GM04504 (cell line): ENCODE results near the gene KAT7.
"Not testable (repeated sequence)": the region's sequence is repeated elsewhere in the genome, so short reads cannot be mapped to it uniquely, and the experiment has no call there.

Experiments
- DNase-seq: peaks from one replicate; pipeline ENCODE4 v3.0.0-alpha.2; 2012; ENCODE audit warnings: low read depth

The KAT7 gene

DNA sequence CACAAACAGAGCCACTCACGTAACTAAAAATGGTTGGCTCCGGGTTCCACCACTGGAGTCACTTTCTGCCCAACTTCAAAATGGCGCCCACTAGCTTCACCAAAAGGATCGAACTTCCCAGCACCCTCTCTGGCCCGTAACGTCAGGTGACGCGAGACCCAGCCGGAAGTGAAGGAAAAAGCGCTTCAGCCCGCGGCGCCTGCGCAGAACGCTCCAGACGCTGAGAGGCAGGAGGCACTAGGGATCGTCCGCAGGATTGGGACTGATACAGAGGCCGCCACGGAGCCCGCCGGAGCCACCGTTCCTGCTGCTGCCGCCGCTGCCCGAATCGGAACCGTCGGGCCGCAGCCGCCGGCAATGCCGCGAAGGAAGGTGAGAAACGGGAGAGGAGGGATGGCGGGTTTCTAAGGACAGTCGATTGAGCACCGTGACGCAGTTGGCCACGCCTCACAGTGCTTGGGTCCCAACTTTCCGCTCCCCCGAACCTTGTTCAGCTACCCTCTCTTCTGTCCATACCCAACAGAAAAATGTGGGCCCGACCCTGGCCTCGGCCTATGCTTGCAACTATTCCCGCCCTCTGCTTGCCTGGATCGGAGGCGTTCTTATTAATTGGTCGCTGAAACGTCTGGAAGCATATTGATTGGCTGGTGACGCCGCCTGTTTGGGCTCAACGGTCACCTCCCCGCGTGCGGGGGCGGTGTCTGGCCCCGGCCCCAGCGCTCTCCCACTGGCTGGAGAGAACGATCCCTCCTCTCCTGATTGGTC lies at the start of gene KAT7:
Gene KAT7, plus strand, starts transcription at position 204 of the 765 bp plus-strand sequence. Its CDS starts 154 bp downstream, at position 358.
- DNase-seq = peak; percentile 99

DNA sequence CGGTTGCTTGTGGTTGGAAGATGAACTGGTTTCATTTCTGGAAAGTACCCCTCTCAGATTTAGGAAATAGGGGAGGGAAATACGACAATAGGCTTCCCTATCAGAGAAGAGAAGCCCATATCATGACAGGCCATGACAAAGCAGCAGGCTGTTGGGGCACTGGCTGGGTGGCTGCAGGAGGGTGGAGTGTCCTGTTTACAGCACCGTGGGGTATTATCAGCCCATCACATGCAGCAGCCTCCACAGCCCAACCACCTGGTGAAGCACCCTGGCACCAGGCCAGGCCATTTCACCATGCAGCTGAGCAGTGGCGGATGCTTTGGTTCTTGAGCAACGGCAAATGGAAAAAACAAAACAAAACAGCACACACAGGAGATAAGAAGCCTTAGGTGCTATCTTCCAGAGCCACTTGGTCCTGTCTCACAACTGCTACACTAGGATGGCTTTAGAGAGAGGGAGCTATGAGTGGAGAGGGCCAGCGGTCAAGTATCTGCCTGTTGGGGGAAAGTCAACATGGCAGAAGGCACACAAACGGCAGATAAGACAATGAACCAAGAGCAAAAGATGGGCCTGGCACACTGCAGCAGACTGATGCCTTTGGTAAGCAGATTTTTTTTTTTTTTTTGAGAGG lies 48.7 kb upstream of the KAT7 start:
- no peak for DNase-seq

DNA sequence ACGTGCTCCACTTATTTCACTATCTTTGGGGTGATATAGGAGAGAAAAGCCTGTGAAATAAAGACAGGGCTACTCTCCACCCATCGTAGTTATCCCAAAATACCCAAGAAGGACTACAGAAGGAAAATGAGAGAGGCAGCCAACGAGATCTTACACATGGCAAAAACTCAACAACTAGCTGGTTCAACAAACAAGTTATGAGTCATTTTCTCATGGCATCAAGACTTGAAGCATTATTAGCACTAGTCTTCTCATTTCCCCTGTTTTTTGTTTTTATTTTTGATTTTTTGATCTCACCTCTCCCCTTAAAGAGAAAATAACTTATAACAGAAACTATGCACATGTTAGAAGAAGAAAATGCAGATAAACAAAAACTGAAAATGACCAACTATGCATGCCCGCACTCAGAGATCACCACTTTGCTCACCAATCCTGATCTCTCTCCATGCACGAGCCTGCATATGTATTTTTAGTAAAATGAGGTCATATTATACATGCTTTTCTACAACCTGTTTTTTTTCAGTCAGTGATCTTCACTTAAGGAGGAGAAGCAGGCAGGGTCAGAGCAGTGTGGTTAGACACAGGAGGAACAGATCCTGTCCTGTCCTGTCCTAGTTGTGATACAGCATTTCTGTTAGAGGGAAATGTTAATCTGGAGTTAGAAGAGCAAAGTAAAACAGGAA lies 47.3 kb upstream of the KAT7 start:
- no peak for DNase-seq

DNA sequence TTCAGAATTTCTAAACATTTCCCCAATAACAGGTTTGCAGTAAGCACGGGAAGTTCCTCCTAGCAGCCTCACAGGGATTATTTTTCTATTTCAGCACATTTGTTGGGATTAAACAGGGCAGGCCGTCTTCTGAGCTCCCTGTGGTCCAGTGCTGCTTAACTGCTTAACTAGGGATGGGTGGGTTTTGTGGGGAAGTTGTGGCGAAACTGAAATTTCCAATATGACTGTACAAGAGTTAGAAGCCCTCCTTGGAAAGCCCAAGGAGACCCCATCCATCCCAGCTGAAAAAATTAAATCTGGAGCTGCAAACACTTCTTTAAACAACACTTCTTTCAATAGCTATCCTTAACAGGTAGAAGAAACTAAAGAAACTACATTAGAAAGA lies 46.8 kb upstream of the KAT7 start:
- no peak for DNase-seq

DNA sequence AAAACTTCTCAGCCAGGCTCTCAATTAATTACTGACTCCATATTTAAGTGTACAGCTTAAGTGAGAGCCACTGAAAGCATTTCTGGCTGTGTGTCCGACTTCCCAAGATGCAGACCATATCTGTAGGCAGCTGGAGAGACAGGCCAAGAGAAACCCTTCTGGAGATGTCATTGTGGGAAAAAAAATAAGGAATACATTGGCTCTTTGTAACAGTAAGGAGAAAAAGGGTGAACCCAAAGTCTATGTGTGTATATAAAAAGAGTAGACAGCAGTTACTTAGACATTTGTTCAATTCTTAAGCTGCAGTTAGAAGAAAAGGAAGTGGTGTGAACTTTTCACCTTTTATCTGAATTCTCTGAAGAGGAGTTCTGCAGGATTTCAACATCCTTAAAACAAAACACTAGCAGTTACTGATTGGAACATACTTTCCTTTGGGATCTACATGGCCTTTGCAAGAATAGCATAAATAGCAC lies 46.3 kb upstream of the KAT7 start:
- no peak for DNase-seq

DNA sequence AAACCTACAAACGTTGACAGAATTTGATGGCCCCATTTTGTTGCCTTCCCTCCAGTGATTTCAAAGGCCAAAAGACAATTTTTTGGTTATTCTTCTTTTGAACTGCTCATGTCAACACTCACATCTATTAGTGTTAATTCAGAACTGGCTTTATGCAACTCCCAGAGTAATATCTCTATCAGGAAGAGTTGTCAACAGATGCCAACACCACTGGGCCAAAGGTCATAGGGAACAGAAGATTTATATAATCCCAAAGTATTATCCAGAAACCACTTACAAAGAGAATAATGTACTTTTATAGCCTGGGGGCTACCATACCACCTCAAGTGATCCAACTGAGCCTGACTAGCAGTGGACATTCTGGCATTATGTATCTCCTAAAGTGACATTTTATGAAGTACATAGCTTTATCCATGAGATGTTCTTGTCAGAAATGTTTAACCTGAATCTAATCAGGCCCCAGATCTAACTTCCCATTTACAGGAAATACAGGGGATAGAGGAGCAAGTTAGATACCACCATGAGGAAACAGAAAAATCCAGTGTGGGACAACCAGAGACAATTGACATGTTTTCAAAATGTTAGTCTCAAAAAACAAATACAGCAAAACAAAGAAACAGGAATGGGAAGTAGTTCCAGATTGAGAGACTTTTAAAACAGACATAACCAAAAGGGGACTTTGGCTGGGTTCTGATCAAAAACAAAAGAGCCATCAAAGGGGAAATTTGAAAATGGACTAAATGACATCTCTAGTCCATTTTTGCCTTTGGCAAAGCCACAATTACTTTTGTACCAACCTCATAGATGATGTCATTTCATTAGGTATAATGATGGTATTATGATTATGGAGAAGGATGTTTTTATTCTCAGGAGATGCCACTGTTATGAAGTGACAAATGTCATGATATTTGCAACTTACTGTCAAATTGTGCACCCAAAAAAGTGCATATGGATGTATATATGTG lies 43.0 kb upstream of the KAT7 start:
- DNase-seq = no peak

DNA sequence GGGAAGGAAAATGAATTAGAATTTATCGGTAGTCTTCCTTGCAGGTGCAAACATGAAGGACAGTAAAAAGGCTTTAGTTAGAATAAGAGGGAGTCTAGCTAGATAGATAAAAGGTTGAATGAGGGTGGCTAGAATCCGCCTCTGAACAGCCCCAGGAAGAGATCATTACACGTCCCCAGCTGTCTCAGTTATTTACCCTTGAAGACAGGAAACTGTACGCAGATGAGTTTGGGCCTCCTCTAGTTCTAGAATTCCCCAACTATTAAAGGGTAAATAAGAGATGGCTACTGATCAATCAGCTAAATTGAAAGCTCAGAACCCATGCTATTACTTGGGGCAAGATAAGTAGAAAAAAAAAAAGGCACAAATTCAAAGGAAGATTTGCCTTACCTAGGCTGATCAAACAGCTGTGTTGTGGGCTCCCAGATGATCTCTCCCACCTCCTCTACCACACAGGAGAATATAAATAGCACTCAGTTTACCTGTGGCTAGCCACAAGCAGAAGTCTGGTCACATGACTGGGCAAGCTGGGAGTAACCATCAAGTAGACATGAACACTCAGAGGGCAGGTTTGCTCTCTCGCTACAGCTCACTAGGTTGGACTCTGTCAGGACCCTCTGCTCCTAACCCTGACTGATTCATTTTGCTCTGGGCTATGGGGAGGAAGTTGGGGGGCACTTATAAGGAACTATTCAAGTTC lies 41.5 kb upstream of the KAT7 start:
- DNase-seq = no peak

DNA sequence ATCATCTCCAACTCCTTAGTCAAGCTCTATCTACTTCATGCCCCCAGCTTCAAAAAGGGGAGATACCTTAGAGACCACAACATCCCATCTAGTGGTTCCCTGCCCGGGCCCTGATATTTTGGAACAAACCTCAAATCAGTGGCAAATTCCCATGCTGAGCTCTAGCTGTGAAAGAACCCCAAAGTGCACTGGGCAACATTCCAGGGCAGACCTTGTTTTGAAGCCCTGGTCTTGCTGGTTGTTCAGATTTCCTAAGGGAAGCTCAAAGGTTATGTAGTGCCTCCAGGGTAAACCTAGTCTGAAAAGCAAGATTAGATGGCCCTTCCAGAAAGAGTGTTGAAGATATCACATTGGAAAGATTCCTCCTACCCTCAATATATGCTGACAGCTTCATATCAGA lies 40.8 kb upstream of the KAT7 start:
- no peak for DNase-seq

DNA sequence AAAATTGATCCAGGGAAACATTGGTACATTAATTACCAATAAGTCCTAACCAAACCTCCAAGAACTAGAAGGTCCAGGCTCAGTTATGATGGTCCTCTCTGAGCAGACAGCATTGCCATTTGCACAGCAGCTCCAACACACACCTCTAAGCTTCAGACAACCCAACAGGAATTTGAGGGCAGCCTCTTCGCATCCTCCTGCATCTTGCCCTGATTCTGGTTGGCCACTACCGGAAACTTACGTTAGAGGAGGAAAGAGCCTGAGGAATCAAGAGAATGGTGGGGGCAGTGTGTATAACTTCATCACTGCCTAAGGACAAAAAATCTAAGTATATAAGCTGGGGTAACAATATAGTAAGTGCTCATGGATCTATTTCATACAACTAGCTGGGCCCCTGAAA lies 40.3 kb upstream of the KAT7 start:
- DNase-seq = no peak

DNA sequence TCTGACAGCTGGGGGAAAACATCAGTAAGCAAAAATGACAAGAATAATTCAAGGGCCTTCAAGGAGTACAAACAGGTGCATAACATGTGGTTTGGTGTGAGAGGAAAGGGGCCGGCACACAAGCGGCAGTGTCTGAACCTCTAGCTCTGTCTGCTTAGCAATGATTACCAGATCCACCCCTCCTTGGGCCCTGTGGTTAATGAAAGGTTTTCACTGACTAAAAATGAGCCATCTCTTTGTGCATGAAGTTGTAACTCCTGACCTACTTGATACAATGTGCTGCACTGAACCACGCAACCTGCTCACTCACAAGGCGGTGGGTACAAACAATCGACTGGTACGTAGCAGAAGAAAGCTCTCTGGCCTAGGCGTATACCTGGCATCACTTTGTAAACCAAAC lies 39.7 kb upstream of the KAT7 start:
- DNase-seq = no peak

DNA sequence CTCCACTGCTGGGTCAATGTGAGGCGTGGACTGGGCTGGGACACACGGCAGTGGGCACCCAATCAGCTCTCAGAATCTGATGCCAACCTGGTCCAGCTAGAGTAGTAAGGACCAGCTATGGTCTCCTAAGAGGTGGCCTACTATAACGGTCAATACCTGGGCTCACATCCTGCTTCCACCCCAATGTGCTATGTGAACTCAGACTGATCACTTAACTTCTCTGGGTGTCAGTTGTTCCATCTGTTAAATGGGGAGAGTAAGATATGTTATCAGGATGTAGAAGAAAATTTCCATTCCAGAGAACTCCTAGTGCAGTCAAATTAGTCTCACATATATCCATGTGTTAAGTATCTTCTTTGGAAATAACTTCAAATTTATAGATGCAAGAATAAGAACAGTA lies 38.8 kb upstream of the KAT7 start:
- no peak for DNase-seq

DNA sequence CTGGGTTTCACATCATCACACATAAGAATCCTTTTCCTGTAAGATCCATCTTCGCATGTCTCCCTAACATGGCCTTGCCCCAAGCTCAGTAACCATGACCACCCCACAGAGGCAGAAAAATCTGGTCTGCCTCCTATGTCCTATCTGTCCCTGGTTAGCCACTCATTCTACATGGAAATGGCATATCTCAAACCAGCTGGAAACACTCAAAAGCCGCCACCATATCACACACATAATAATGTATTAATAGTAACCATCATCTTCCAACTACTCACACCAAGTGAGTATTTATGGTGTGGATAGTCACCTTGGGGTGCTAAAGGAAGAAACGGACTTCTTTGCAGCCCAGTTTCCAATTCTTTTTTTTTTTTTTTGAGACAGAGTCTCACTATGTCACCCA lies 36.0 kb upstream of the KAT7 start:
- no peak for DNase-seq

DNA sequence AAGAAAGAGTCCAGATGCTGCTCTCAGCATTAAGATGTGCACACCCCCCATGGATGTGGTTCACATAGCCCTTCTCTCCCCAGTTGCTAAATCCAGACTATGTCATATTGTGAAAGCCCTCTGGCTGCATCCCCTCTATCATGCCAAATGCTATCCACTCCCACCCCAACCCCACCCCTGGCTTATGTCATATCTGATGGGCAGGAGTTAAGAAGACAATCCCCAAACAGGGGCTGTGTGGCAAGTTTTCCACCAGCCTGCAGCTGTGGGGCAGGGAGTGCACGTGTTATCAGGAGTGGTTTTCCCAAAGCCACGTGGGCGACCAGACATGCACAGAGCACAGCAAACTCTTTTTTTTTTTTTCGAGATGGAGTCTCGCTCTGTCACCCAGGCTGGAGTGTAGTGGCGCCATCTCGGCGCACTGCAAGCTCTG lies 34.5 kb upstream of the KAT7 start:
- DNase-seq = no peak

DNA sequence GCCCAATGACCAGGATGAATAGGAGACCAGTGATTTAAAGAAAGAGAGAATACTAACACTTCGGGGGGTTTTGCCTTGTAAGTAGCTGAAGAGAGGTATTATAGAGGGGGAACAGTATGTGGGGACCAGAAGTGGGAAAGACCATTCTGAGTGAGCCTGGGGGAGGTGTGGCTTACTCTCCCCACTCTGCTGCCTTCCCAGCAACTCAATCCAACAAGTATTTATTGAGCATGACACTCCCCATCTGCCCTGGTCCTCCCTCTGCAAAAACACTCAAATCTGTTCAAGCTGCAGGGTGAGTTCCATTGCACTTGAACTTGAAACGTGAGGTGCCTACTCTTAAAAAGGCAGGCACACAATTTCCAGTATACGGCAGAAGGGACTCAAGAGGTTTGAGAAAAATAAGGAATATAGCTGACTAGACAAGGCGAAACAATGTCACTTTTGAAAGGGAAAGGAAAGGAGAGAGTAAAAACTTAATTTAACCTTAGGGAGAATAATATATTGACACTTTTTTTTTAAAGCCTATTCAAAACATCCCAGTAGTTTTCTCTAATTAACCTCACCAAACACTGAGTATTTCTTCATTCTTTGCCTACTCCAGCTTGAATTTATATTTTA lies 32.7 kb upstream of the KAT7 start:
- no peak for DNase-seq

DNA sequence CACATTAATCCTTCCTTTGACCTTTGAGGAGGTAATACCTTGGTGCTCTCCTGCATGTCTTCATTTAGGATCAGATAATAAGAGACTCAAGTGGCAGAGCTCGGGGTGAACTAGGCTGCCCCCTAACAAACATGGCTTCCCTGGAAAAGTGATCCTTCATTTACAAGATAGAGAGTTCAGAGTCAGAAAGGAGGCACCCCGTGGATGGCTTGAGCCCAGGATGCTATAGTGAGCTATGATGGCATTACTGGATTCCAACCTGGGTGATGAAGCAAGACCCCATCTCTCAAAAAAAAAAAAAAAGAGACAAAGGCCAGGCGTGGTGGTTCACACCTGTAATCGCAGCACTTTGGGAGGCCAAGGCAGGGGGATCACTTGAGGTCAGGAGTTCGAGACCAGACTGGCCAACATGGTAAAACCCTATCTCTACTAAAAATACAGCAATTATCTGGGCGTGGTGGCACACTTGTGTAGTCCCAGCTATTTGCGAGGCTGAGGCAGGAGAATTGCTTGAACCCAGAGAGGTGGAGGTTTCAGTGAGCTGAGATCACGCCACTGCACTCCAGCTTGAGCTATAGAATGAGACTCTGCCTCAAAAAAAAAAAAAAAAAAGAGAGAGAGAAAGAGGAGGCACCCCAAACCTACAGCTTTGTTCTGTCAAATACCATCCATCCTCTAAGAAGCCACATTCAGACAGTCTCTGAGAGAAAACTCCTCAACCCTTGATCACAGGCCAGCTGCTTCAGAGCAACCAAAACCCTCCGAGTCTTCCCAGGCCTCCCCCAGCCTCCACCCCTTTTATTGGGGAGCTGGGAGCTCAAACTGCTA lies 31.9 kb upstream of the KAT7 start:
- DNase-seq = no peak

DNA sequence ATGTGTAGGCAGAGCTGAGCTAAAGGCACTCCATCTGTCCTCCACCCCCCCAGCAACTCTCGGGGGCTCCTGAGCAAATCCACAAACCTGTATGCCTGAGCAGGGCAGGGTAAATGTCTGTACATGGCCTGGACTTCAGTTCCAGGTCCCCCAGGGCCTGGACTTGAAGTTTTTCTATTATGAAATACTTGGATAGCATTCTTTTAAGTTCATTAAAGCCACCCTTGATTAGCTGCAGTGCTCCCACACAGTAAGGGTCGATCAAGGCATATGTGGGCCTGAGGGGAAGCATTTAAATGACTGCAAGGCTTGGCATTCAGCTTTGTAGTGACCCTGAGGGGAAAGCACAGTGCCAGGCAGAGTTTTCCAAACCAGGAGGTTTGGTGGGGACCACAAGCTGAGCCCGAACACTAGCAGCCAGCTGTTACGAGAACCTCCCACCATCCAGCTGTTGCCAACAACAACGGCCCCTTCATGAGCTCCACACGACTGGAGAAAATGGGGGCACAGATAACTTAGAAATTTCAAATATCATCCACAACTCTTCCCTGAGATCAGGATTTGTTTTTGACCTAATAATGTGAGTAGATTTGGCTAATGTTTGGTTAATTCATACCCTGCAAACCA lies 31.2 kb upstream of the KAT7 start:
- no peak for DNase-seq

DNA sequence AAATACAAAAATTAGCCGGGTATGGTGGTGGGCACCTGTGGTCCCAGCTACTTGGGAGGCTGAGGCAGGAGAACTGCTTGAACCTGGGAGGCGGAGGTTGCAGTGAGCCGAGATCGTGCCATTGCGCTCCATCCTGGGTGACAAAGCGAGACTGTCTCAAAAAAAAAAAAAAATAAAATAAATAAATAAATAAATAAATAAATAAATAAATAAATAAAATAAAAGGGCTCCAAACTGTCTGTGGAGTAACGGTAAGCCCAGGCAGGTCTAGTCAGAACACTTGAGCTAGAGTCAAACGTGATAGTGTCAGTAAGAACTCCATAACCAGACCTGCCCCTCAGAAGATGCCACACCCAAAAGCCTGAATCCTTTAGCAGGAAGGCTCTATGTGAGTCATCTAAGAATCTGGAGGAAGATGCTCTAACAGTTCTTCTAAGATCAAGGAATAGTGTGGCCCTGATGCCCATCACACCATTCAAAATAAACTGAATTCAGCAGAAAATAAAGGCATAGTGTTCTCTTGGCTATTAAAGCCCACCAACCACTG lies 29.9 kb upstream of the KAT7 start:
- not testable (repeated sequence) for DNase-seq

DNA sequence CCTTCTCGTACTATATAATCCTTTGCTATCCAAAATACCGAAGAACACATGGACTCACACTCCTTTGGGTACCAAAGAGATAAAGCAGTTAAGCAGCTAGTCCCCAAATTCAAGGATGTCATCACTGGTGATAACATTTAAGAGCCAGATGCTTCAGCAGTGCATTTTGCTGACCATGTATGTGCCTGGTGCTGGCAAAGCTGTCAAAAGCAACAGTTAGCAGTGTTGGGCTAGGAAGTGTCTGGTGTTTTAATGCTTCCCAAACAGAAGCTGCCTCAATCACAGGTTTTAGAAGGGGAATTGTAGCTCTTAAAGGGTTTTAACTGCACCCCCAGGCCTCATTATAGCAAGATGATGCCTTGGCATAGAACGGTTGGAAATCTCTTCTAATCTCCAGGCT lies 29.3 kb upstream of the KAT7 start:
- DNase-seq = no peak

DNA sequence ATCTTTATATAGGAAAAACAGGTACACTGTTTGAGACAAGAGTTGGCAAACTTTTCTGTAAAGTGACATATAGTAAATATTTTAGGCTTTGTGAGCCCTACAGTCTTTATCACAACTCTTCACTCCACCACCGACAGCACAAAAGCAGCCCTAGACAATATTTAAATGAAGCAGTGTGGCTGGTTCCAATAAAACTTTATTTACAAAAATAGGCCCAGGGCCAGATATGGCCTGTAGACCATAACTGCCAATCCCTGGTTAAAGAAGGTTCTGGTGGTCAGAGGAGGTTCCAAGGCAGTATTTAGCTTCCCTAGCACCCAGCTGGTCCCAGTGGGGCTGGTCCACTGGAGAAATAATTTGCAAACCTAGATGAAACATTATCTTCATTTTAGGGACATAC lies 28.2 kb upstream of the KAT7 start:
- DNase-seq = no peak
